ENCODE results near the gene MYL1. TPM values are rescaled to one million over a fixed set of nuclear protein-coding genes. Genes with fewer than 3 reads are reported as not detected.

The MYL1 gene
- under 1 TPM in 1 of 7 donors, not detected in 6; 0.62 TPM for total RNA-seq
- polyA plus RNA-seq, result not detected
- long read RNA-seq, donor 1, result 0 reads
- long read RNA-seq, donor 2, result 0 reads
- long read RNA-seq, donor 3, result 0 reads

DNA sequence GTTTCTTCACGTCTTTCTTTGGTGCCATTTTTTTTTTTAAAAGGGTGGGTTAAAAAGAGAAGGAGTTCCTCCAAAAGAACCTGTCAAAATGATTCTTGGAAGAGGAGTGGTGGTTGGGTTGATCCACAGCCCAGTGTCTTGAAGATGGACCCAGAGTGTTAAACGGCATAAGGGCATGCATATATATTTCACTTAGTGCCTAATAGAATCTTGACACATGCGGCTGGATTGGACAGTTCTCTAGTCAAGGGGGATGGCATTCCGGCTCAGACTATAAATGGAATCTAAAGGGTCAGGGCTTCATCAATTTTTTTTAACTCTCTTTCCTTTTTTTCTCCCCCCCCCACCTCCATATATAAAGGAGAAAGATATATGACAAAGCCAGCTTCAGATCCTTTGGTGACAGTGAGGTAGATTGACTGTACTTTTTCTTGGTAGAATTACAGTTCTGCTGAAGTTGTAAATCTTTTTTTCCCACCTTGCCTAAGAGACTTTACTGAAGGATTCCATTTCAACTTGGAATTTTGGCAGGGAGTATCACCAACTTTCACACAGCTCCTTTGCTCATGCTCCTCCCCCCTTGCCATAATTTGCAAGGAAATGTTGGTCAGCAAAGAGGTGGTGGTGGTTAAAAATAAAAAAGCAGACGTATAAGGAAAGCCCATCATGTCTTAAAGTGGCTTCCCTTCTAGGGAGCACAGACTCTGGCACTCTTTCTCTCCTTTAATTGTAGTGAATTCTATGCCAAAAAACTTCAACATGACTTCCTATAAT, at the start of gene MYL1:
TSS of gene MYL1 (minus strand) at position 160 of the 774 bp plus-strand sequence. CDS start at position 28, 132 bp downstream.
- no peaks in the 10 kb centered on the region for H3K36me3 ChIP-seq
- 69 to 75% (median 71%) methylated on average over 5 of the region's 5 CpGs for WGBS, 3 donors
- H3K9me3 ChIP-seq, result no peaks in the 10 kb centered on the region

DNA sequence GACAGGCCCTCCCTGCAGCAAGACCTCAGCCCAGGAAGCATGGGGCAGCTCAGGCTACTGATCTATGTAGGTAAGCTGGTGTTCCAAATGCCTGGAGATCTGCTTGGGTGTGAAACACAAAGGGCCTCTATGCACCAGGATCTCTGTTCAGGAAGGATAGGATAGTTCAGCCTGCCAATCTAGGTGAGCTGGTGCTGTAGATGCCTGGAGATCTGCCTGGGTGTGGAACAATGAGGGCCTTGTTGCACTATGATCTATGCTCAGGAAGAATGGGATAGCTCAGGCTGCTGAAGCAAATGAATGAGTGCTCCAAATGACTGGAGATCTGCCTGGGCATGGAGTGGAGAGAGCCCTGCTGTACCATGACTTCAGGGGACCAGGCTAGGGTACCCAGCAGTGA, 48.9 kb upstream of the MYL1 start:
- intact Hi-C loops (cut with DNase I), result loop anchor here in 1 of 4 donors (2.0 kb wide), 1 partner anchor 19 kb away; no protein-coding TSS in a partner anchor
- TF ChIP-seq, protein P1, sequence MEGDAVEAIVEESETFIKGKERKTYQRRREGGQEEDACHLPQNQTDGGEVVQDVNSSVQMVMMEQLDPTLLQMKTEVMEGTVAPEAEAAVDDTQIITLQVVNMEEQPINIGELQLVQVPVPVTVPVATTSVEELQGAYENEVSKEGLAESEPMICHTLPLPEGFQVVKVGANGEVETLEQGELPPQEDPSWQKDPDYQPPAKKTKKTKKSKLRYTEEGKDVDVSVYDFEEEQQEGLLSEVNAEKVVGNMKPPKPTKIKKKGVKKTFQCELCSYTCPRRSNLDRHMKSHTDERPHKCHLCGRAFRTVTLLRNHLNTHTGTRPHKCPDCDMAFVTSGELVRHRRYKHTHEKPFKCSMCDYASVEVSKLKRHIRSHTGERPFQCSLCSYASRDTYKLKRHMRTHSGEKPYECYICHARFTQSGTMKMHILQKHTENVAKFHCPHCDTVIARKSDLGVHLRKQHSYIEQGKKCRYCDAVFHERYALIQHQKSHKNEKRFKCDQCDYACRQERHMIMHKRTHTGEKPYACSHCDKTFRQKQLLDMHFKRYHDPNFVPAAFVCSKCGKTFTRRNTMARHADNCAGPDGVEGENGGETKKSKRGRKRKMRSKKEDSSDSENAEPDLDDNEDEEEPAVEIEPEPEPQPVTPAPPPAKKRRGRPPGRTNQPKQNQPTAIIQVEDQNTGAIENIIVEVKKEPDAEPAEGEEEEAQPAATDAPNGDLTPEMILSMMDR (IDR thresholded peaks at IDR 0.05), result no peak
- TF ChIP-seq EP300 (IDR thresholded peaks at IDR 0.05), result no peak
- TF ChIP-seq POLR2A (IDR thresholded peaks at IDR 0.05), result no peak

More for the DNA sequence above, at the start of gene MYL1:
- DNase-seq, result no peak
- H3K4me3 ChIP-seq, result no peak within 1 kb of the TSS
- H3K27ac ChIP-seq, result no peak within 1 kb of the TSS
- no peaks in the 10 kb centered on the region for H3K4me1 ChIP-seq (ENCODE audit: insufficient read depth)
- intact Hi-C loops (cut with DNase I), result no loop called here
- H3K27me3 ChIP-seq, result no peaks in the 10 kb centered on the region
- TF ChIP-seq POLR2A (IDR thresholded peaks at IDR 0.05), result no peak
- TF ChIP-seq EP300 (IDR thresholded peaks at IDR 0.05), result no peak
- TF ChIP-seq, protein P1 (IDR thresholded peaks at IDR 0.05), result no peak

DNA sequence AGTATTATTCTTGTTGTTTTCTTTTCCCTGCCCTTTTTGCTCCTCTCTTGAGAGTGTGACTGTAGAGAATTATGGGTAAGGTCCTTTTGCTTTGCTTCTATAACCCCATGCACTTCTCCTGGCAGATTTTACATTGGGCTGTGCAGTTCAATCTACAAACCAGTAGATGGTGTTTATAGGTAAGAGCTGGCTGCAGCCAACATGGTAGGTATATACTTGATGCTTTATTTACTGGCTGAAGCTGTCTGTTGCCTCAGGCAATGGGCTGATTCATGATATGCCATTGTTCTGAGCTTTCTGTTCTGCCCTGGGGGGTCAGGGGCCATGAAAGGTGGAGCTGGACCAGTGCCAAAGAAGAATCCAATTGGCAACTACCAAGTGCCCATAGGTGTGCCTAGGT, 48.3 kb upstream of the MYL1 start:
- no peak for DNase-seq
- intact Hi-C loops (cut with DNase I), result no loop called here
- Histone ChIP-seq H3K4me1 (ENCODE audit: insufficient read depth) (no peaks in the 10 kb centered on the region), H3K27ac (no peak overlapping the region), H3K27me3 (no peaks in the 10 kb centered on the region), H3K36me3 (no peaks in the 10 kb centered on the region), H3K9me3 (no peaks in the 10 kb centered on the region), H3K4me3 (no peak overlapping the region)
- no peak for TF ChIP-seq EP300 (IDR thresholded peaks at IDR 0.05)
- no peak for TF ChIP-seq POLR2A (IDR thresholded peaks at IDR 0.05)
- TF ChIP-seq, protein P1 (IDR thresholded peaks at IDR 0.05), result no peak

More for the DNA sequence above, 48.9 kb upstream of the MYL1 start:
- H3K27ac ChIP-seq, result no peak overlapping the region
- H3K27me3 ChIP-seq, result no peaks in the 10 kb centered on the region
- DNase-seq, result no peak
- H3K4me1 ChIP-seq (ENCODE audit: insufficient read depth), result no peaks in the 10 kb centered on the region
- no peaks in the 10 kb centered on the region for H3K36me3 ChIP-seq
- H3K4me3 ChIP-seq, result no peak overlapping the region
- H3K9me3 ChIP-seq, result no peaks in the 10 kb centered on the region

DNA sequence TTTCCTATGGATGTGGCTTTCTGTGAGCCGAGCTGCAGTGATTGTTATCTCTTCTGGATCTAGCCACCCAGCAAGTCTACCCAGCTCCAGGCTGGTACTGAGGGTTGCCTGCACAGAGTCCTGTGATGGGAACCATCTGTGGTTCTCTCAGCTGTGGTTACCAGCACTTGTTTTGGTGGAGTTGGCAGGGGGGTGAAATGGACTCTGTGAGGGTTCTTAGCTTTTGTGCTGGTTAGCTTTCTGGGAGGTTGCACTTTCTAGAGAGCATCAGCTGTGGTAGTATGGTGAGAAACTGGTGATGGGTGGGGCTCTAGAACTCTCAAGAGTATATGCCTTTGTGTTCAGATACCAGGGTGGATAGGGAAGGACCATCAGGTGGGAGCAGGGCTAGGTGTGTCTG, 45.4 kb upstream of the MYL1 start:
- no peaks in the 10 kb centered on the region for H3K9me3 ChIP-seq
- 43 to 75% (median 57%) methylated on average over 1 of the region's 1 CpG for WGBS, 3 donors
- DNase-seq, result no peak
- H3K27ac ChIP-seq, result no peak overlapping the region
- no peak for TF ChIP-seq POLR2A (IDR thresholded peaks at IDR 0.05)
- TF ChIP-seq EP300 (IDR thresholded peaks at IDR 0.05), result no peak
- TF ChIP-seq, protein P1 (IDR thresholded peaks at IDR 0.05), result no peak
- no peaks in the 10 kb centered on the region for H3K36me3 ChIP-seq
- no peak overlapping the region for H3K4me3 ChIP-seq
- H3K27me3 ChIP-seq, result no peaks in the 10 kb centered on the region
- no peaks in the 10 kb centered on the region for H3K4me1 ChIP-seq (ENCODE audit: insufficient read depth)
- intact Hi-C loops (cut with DNase I), result no loop called here

Measured in ovary (tissue), 10 donors.